Liver (tissue), 9 donors: ENCODE results near the gene TOX2. TPM values are rescaled to one million over a fixed set of nuclear protein-coding genes. Genes with fewer than 3 reads are reported as not detected.
A peak's percentile ranks its signal among the peaks of the same experiment; 100 is the strongest.

Experiments
- DNase-seq: peaks from one replicate; pipeline ENCODE4 v3.0.0-alpha.2; 2017; ENCODE audit warnings: low spot score
- H3K27ac ChIP-seq, 2 donors: one replicate each; pipeline ENCODE4 v1.7.0; 2013; ENCODE audit warnings: inconsistent platforms in 2 of 2, low read length in 2 of 2, control low read depth in 1 of 2, low read depth in 1 of 2, mild to moderate bottlenecking in 1 of 2
- H3K27me3 ChIP-seq, 4 donors: one replicate each; pipeline versions ENCODE4 v1.6.1 to v1.7.0; 2013; ENCODE audit warnings: low read length in 3 of 4, inconsistent platforms in 1 of 4, mild to moderate bottlenecking in 1 of 4, moderate library complexity in 1 of 4; ENCODE audit not compliant: control insufficient read depth in 4 of 4, insufficient read depth in 4 of 4
- H3K36me3 ChIP-seq, 4 donors: one replicate each; pipeline versions ENCODE4 v1.6.1 to v1.7.0; 2013; ENCODE audit warnings: low read length in 3 of 4, mild to moderate bottlenecking in 3 of 4, low read depth in 1 of 4, moderate library complexity in 1 of 4; ENCODE audit not compliant: control insufficient read depth in 4 of 4, insufficient read depth in 3 of 4
- H3K4me1 ChIP-seq, 4 donors: one replicate each; pipeline versions ENCODE4 v1.6.1 to v1.7.0; 2013; ENCODE audit warnings: low read length in 3 of 4, mild to moderate bottlenecking in 3 of 4, moderate library complexity in 1 of 4; ENCODE audit not compliant: control insufficient read depth in 4 of 4, insufficient read depth in 4 of 4
- H3K4me3 ChIP-seq, 3 donors: one replicate each; pipeline versions ENCODE4 v1.6.1 to v1.7.0; 2013; ENCODE audit warnings: low read length in 3 of 3, control low read depth in 1 of 3, low read depth in 1 of 3, mild to moderate bottlenecking in 1 of 3
- H3K9ac ChIP-seq, 2 donors: one replicate each; pipeline ENCODE4 v1.7.0; 2013; ENCODE audit warnings: low read length in 2 of 2, mild to moderate bottlenecking in 2 of 2, moderate library complexity in 2 of 2, control low read depth in 1 of 2, low read depth in 1 of 2
- H3K9me3 ChIP-seq, 4 donors: one replicate each; pipeline versions ENCODE4 v1.6.1 to v1.7.0; 2013; ENCODE audit warnings: low read length in 3 of 4; ENCODE audit not compliant: control insufficient read depth in 4 of 4
- ATF3 ChIP-seq: IDR thresholded peaks from 2 replicates; pipeline ENCODE4 v1.6.1; 2016; ENCODE audit warnings: antibody characterized with exemption
- CTCF ChIP-seq: fragments of 150-350 bp; IDR thresholded peaks from 2 replicates; pipeline ENCODE4 v1.5.1; 2017; ENCODE audit warnings: improper control_type of control experiment, low read depth, low read length; ENCODE audit not compliant: missing input control
- EGR1 ChIP-seq, 2 donors: IDR thresholded peaks; 2 replicates each; pipeline ENCODE4 v1.6.1; 2016 to 2018; ENCODE audit warnings: antibody characterized with exemption in 2 of 2, low read depth in 2 of 2
- FOXA2 ChIP-seq: IDR thresholded peaks from 2 replicates; pipeline ENCODE4 v1.6.1; 2016; ENCODE audit warnings: antibody characterized with exemption
- GABPA ChIP-seq, 2 donors: IDR thresholded peaks in 1 of 2; conservative IDR thresholded peaks in 1 of 2; 2 replicates each; pipeline ENCODE4 v1.6.1; 2016; ENCODE audit warnings: antibody characterized with exemption in 2 of 2, mild to moderate bottlenecking in 1 of 2, moderate library complexity in 1 of 2
- HNF4A ChIP-seq, 2 donors: conservative IDR thresholded peaks; 2 replicates each; pipeline ENCODE4 v1.6.1; 2016; ENCODE audit warnings: antibody characterized with exemption in 2 of 2, mild to moderate bottlenecking in 2 of 2
- MAX ChIP-seq: IDR thresholded peaks from 2 replicates; pipeline ENCODE4 v1.6.1; 2016; ENCODE audit warnings: antibody characterized with exemption
- NR2F2 ChIP-seq: IDR thresholded peaks from 2 replicates; pipeline ENCODE4 v1.6.1; 2016; ENCODE audit warnings: antibody characterized with exemption
- REST ChIP-seq: IDR thresholded peaks from 2 replicates; pipeline ENCODE4 v1.6.1; 2016; ENCODE audit warnings: antibody characterized with exemption, mild to moderate bottlenecking
- RXRA ChIP-seq, 2 donors: IDR thresholded peaks; 2 replicates each; pipeline ENCODE4 v1.6.1; 2017 to 2018; ENCODE audit warnings: antibody characterized with exemption in 2 of 2, mild to moderate bottlenecking in 1 of 2
- SP1 ChIP-seq: IDR thresholded peaks from 2 replicates; pipeline ENCODE4 v1.6.1; 2018; ENCODE audit warnings: antibody characterized with exemption, mild to moderate bottlenecking
- TAF1 ChIP-seq: conservative IDR thresholded peaks from 2 replicates; pipeline ENCODE4 v1.6.1; 2016; ENCODE audit warnings: antibody characterized with exemption, mild to moderate bottlenecking
- YY1 ChIP-seq: IDR thresholded peaks from 2 replicates; pipeline ENCODE4 v1.6.1; 2016; ENCODE audit warnings: antibody characterized with exemption, mild to moderate bottlenecking
- ZBTB33 ChIP-seq: IDR thresholded peaks from 2 replicates; pipeline ENCODE4 v1.6.1; 2016; ENCODE audit warnings: antibody characterized with exemption
- WGBS: extraction: QIAGEN DNeasy Blood & Tissue Kit; methylation state at CpG from one replicate; pipeline ENCODE4 v1.1.7; 2013; 5-methylcytosine and 5-hydroxymethylcytosine counted together
- polyA plus RNA-seq, 2 donors: library from polyadenylated mRNA; stranded (reverse) in 1 of 2; unstranded in 1 of 2; fragments of 200-250 nt in 1 of 2; fragments of >200 nt in 1 of 2; fragmentation: Nextera tagmentation in 1 of 2; extraction: Ambion mirVana in 1 of 2; gene quantifications; one replicate each; pipeline versions ENCODE4 v1.2.1 to v1.2.3, GENCODE V29; 2013 to 2015
- total RNA-seq, 2 donors: library from RNA; depleted of rRNA; stranded (reverse); fragments of >200 nt; gene quantifications; one replicate each; pipeline ENCODE4 v1.2.3, GENCODE V29; 2014
- donor health status: healthy.
- donor health status: healthy.
- donor health status: healthy.
- donor health status: healthy.
- donor health status: healthy.

TOX2 gene
- total and polyA plus RNA-seq, 4 donors = 0.33 to 2.7 (median 1.4) TPM

GRCh38 chr20:43916073-43916880, 1.6 kb downstream of the TOX2 start:
- Histone ChIP-seq H3K36me3 (no peaks in the 10 kb centered on the region), H3K27ac (peak overlapping the region; percentile 25 to 46), H3K27me3 (peaks cover 0 to 4% (median 2%) of the 10 kb centered on the region in 4 donors), H3K9me3 (peaks cover 2 to 10% (median 4%) of the 10 kb centered on the region in 4 donors), H3K4me1 (peaks cover 4 to 17% (median 9%) of the 10 kb centered on the region in 4 donors), H3K4me3 (peak overlapping the region in 2 of 3 donors; percentile 49 to 68), H3K9ac (no peak overlapping the region)
- no peak for DNase-seq
- 9% methylated on average over 50 of the region's 50 CpGs for WGBS
- TF ChIP-seq FOXA2 (no peak), MAX (no peak), ZBTB33 (no peak), REST (no peak), NR2F2 (no peak), YY1 (no peak), TAF1 (no peak), GABPA (IDR thresholded peaks at IDR 0.05 in 1 of 2, conservative IDR thresholded peaks at IDR 0.05 in 1 of 2) (no peak), ATF3 (no peak), SP1 (no peak), CTCF (no peak), HNF4A (conservative IDR thresholded peaks at IDR 0.05) (no peak), EGR1 (IDR thresholded peaks at IDR 0.05; ENCODE audit: low read depth in 2 of 2) (no peak), RXRA (IDR thresholded peaks at IDR 0.05) (no peak)
